Pancreas (tissue), 10 donors: ENCODE results near the gene ARHGAP5. TPM values are rescaled to one million over a fixed set of nuclear protein-coding genes. Genes with fewer than 3 reads are reported as not detected.

ENCODE experiments used
- ATAC-seq, 4 donors: fragments of 200-7000 bp; cut with Tn5 transposase; one replicate each; pipeline versions ENCODE4 v1.8.0 to v1.9.1; 2020; ENCODE audit warnings: mild to moderate bottlenecking in 4 of 4, moderate library complexity in 4 of 4
- DNase-seq, 6 donors: peaks; one replicate each; pipeline ENCODE4 v3.0.0-alpha.2; 2020
- FAIRE-seq: peaks from 2 replicates; lab custom pipeline; 2012; peaks lifted over from hg19 to GRCh38; lab: Jason Lieb, UNC
- H3K27ac ChIP-seq, 4 donors: fragments of 200-600 bp; sonication (generic); 1 replicate in 3 of 4; 2 replicates in 1 of 4; pipeline versions ENCODE4 v1.5.0 to v1.8.0; 2020
- H3K27me3 ChIP-seq, 4 donors: fragments of 200-600 bp; one replicate each; pipeline ENCODE4 v1.8.0; 2021
- H3K36me3 ChIP-seq, 3 donors: fragments of 200-600 bp; sonication (generic) in 1 of 3; one replicate each; pipeline versions ENCODE4 v1.5.0 to v1.8.0; 2020 to 2021
- H3K4me1 ChIP-seq, 3 donors: fragments of 200-600 bp; one replicate each; pipeline ENCODE4 v1.8.0; 2021
- H3K4me3 ChIP-seq, 4 donors: fragments of 200-600 bp; sonication (generic) in 2 of 4; one replicate each; pipeline versions ENCODE4 v1.5.0 to v1.8.0; 2020 to 2021
- H3K9me3 ChIP-seq, 4 donors: fragments of 200-600 bp; one replicate each; pipeline ENCODE4 v1.8.0; 2021
- CTCF ChIP-seq, 4 donors: fragments of 200-600 bp; sonication (generic) in 3 of 4; IDR thresholded peaks; one replicate each; pipeline versions ENCODE4 v1.5.0 to v1.8.0; 2021; ENCODE audit warnings: antibody characterized with exemption in 4 of 4
- WGBS, 2 donors: extraction: QIAGEN DNeasy Blood & Tissue Kit; methylation state at CpG; one replicate each; pipeline ENCODE4 v1.1.7; 2013; 5-methylcytosine and 5-hydroxymethylcytosine counted together
- intact Hi-C, 3 donors: fragments of 100-400 bp; cut with DNase I; formaldehyde crosslinking; loops; one replicate each; pipeline versions ENCODE4 v1.11.1 to v1.14.2; 2022
- polyA plus RNA-seq, 2 donors: library from polyadenylated mRNA; stranded (reverse); fragments of 200-250 nt; gene quantifications; one replicate each; pipeline ENCODE4 v1.2.3, GENCODE V29; 2013
- total RNA-seq, 6 donors: library from RNA; stranded (reverse); fragmentation: NEBNext Ultra II Directional in 4 of 6; extraction: Animal tissue kit (Norgen Biotek cat#: 25700) in 4 of 6; gene quantifications; one replicate each; pipeline versions ENCODE4 v1.2.1 to v1.2.4, GENCODE V29; 2021 to 2023
- donor health status: healthy with polysubstance abuse.
- donor health status: DM: no; HTN: no; CAD: no; lungs with moderate emphysema.
- donor health status: DM: no; HTN: no; CAD: no.
- donor health status: control.
- donor health status: control.
- donor health status: Bipolar disorder and iron deficiency.
- donor health status: DM: yes; HTN: yes; CAD: no.
- donor health status: DM: no; HTN: no; CAD: no.
- donor health status: DM: no; HTN: no; CAD: no.
- donor health status: DM: yes; HTN: yes; CAD: no.

The ARHGAP5 gene
- total and polyA plus RNA-seq, 8 donors: 7.1 to 81.8 (median 53.1) TPM

DNA sequence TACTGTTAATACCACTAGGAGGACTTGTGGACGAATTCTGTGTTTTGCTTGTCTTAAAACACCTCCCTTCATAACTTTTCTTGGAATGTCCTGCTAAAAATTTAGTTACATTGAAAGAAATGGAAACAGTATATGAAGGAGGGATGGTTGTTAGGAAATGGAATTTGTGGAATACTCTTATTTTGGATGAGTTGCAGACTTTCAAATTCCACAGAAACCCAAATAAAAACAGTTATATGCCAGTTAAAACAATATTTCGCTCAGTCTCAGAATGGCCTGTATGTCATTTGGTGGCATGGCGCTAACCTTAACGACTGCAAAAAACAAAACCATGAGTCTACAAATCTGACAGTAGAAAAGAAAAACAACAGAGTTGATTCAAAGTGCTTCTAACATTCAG is 12.2 kb upstream of the ARHGAP5 start:
- Histone ChIP-seq H3K36me3 (no peaks in the 10 kb centered on the region), H3K27ac (no peak overlapping the region), H3K27me3 (no peaks in the 10 kb centered on the region), H3K9me3 (no peaks in the 10 kb centered on the region), H3K4me1 (no peaks in the 10 kb centered on the region), H3K4me3 (no peak overlapping the region)
- TF ChIP-seq CTCF (IDR thresholded peaks at IDR 0.05): no peak
- intact Hi-C loops: loop anchor here in 1 of 3 donors (10.0 kb wide), 1 partner anchor 180 kb away; no protein-coding TSS in a partner anchor
- DNase-seq (no peak), ATAC-seq (no peak), FAIRE-seq (no peak)
- WGBS, 2 donors: 83 to 90% methylated on average over 4 of the region's 4 CpGs

DNA sequence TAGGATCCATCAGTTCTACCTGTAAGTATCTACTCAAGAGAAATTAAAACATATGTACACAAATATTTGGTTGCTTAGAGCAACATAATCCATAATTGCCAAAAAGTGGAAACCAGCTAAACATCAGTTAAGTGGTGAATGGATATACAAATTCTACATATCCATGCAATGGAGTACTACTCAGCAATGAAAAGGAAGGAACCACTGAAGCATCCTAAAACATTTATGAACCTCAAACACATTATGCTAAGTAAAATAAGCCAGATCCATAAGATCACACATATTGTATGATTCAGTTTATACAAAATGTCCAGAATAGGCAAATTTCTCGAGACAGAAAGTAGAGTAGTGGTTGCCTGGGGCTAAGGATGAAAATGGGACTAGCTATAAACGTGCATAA is 8.4 kb upstream of the ARHGAP5 start:
- WGBS, 2 donors: 75 to 84% methylated on average over 2 of the region's 2 CpGs
- FAIRE-seq (no peak), ATAC-seq (no peak), DNase-seq (no peak)
- TF ChIP-seq CTCF (IDR thresholded peaks at IDR 0.05): no peak
- intact Hi-C loops: loop anchor here in 1 of 3 donors (10.0 kb wide), 1 partner anchor 176 kb away; no protein-coding TSS in a partner anchor
- Histone ChIP-seq H3K27me3 (no peaks in the 10 kb centered on the region), H3K4me3 (no peak overlapping the region), H3K4me1 (no peaks in the 10 kb centered on the region), H3K9me3 (no peaks in the 10 kb centered on the region), H3K27ac (no peak overlapping the region), H3K36me3 (no peaks in the 10 kb centered on the region)

- Histone ChIP-seq H3K9me3 (no peaks in the 10 kb centered on the region), H3K27ac (no peak overlapping the region), H3K36me3 (no peaks in the 10 kb centered on the region), H3K4me3 (no peak overlapping the region), H3K4me1 (peaks cover 4 to 6% (median 4%) of the 10 kb centered on the region in 3 donors), H3K27me3 (no peaks in the 10 kb centered on the region)
- intact Hi-C loops: no loop called here
- FAIRE-seq: no peak
- 83 to 85% methylated on average over 3 of the region's 3 CpGs for WGBS, 2 donors
- no peak for TF ChIP-seq CTCF (IDR thresholded peaks at IDR 0.05)
- DNase-seq: no peak
- no peak for ATAC-seq
These were observed 6.8 kb upstream of the ARHGAP5 start for GRCh38 chr14:32070282-32070681.

DNA sequence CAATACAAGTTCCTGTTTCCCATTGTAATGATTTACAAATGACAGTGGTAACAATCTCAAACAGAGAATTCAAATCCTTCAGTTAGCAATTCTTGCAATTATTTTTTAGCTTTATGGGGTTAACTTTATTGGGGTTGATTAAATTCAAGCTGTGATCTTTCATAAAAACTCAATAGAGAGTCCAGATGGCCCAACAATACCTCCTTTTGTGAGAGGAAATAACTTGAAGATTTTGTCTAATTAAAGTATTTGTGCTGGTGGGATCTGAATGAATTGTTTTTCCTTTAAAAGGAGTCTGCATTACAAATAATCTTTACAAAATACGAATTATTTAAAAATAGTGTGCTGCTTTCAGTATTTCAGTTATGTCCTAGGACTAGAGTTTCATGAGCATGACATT is 4.4 kb upstream of the ARHGAP5 start:
- no peaks in the 10 kb centered on the region for H3K9me3 ChIP-seq
- intact Hi-C loops: no loop called here
- 79 to 92% methylated on average over 1 of the region's 1 CpG for WGBS, 2 donors
- no peaks in the 10 kb centered on the region for H3K36me3 ChIP-seq
- H3K4me1 ChIP-seq: peaks cover 5 to 8% (median 5%) of the 10 kb centered on the region in 3 donors
- no peak for TF ChIP-seq CTCF (IDR thresholded peaks at IDR 0.05)
- DNase-seq (no peak), FAIRE-seq (no peak), ATAC-seq (no peak)
- no peak overlapping the region for H3K4me3 ChIP-seq
- no peaks in the 10 kb centered on the region for H3K27me3 ChIP-seq
- no peak overlapping the region for H3K27ac ChIP-seq

DNA sequence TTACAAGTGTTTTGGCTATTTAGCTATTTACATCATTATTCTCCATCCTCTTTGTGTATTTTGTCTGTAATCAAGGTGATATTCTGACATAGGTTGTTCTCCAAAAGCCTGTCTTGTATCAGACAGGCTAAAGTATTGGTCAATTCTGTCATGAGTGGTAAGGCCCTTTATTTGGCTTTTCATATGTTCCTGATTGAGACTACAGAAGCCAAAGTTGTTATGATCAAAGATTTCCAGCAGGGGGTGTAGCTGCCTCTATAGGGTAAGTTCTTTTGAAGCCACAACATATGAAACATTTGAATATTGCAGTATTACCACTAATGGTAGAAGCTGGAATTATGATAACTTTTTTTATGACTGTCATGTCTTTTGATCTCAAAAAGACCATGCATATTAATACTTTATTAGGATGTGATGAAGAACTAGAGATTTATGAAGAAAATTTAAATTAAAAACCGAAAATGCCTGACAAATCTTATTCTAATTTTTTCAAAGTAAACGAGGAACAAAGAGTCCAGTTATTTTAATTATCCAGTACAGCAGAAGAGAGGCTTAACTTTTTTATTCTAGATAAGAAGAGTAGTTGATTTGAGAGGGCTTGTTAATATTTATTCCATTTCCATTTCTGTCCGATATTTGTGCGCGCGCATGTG is 3.4 kb upstream of the ARHGAP5 start:
- H3K27me3 ChIP-seq: no peaks in the 10 kb centered on the region
- intact Hi-C loops: no loop called here
- no peaks in the 10 kb centered on the region for H3K36me3 ChIP-seq
- H3K27ac ChIP-seq: no peak overlapping the region
- ATAC-seq (no peak), FAIRE-seq (peak; percentile 96), DNase-seq (peak in 3 of 6 donors; percentile 51 to 60 (median 57))
- no peak overlapping the region for H3K4me3 ChIP-seq
- WGBS, 2 donors: 52 to 69% methylated on average over 6 of the region's 6 CpGs
- TF ChIP-seq CTCF (IDR thresholded peaks at IDR 0.05): peak; percentile 33 to 70 (median 62)
- peaks cover 5 to 8% (median 5%) of the 10 kb centered on the region in 3 donors for H3K4me1 ChIP-seq
- no peaks in the 10 kb centered on the region for H3K9me3 ChIP-seq
